HepG2 (cell line): Measurements from ENCODE around the gene INTS3. TPM values are rescaled to one million over a fixed set of nuclear protein-coding genes. Genes with fewer than 3 reads are reported as not detected.

ENCODE experiments used
- AGO1 ChIP-seq: fragments of 200-400 bp; formaldehyde crosslinking; IDR thresholded peaks from 2 replicates; pipeline ENCODE4 v1.6.1; 2017; ENCODE audit warnings: mild to moderate bottlenecking, low read depth, low read length, moderate library complexity; ENCODE audit not compliant: poor library complexity, severe bottlenecking
- BCLAF1 ChIP-seq: fragments of 450-650 bp; IDR thresholded peaks from 2 replicates; pipeline ENCODE4 v1.6.1; 2017; ENCODE audit warnings: mild to moderate bottlenecking
- ELF4 ChIP-seq: sonication (generic); formaldehyde crosslinking; IDR thresholded peaks from 2 replicates; pipeline ENCODE4 v1.5.0; 2020; ENCODE audit warnings: missing genetic modification reagents, mild to moderate bottlenecking, moderate library complexity, borderline replicate concordance
- FOSL1 ChIP-seq: sonication (generic); formaldehyde crosslinking; IDR thresholded peaks from 2 replicates; pipeline ENCODE4 v1.9.0; 2021; ENCODE audit warnings: missing genetic modification reagents, borderline replicate concordance
- MAF1 ChIP-seq: sonication (generic); formaldehyde crosslinking; IDR thresholded peaks from 2 replicates; pipeline ENCODE4 v1.5.0; 2020; ENCODE audit warnings: missing genetic modification reagents, borderline replicate concordance
- PCBP2 ChIP-seq: fragments of 200-400 bp; formaldehyde crosslinking; optimal IDR thresholded peaks from 2 replicates; pipeline ENCODE3; 2018; ENCODE audit warnings: low read length, low read depth; ENCODE audit not compliant: poor library complexity, severe bottlenecking
- PPARG ChIP-seq: conservative IDR thresholded peaks from 2 replicates; pipeline ENCODE4 v1.6.1; 2016; ENCODE audit warnings: missing biosample characterization, missing genetic modification reagents
- REXO4 ChIP-seq: sonication (generic); formaldehyde crosslinking; IDR thresholded peaks from 2 replicates; pipeline ENCODE4 v1.8.0; 2022; ENCODE audit warnings: missing genetic modification reagents, mild to moderate bottlenecking, borderline replicate concordance
- SP4 ChIP-seq: sonication (generic); formaldehyde crosslinking; IDR thresholded peaks from 2 replicates; pipeline ENCODE4 v1.8.1; 2023; ENCODE audit warnings: mild to moderate bottlenecking, missing genetic modification reagents
- TGIF2 ChIP-seq: IDR thresholded peaks from 2 replicates; pipeline ENCODE4 v1.6.1; 2016; ENCODE audit warnings: control low read depth, missing compliant biosample characterization
- UBTF ChIP-seq: sonication (generic); formaldehyde crosslinking; IDR thresholded peaks from 2 replicates; pipeline ENCODE4 v1.4.0; 2020; ENCODE audit warnings: mild to moderate bottlenecking, missing genetic modification reagents
- YEATS4 ChIP-seq: sonication (generic); formaldehyde crosslinking; IDR thresholded peaks from 2 replicates; pipeline ENCODE4 v1.4.0; 2020; ENCODE audit warnings: missing genetic modification reagents, borderline replicate concordance
- ZBTB26 ChIP-seq: IDR thresholded peaks from 2 replicates; pipeline ENCODE4 v1.6.1; 2016; ENCODE audit warnings: missing compliant biosample characterization, missing genetic modification reagents, borderline replicate concordance
- ZC3H4 ChIP-seq: sonication (generic); formaldehyde crosslinking; IDR thresholded peaks from 2 replicates; pipeline ENCODE4 v1.4.0; 2020; ENCODE audit warnings: missing genetic modification reagents, borderline replicate concordance
- ZMAT5 ChIP-seq: sonication (generic); formaldehyde crosslinking; IDR thresholded peaks from 2 replicates; pipeline ENCODE4 v1.5.0; 2020; ENCODE audit warnings: mild to moderate bottlenecking, low read depth, missing genetic modification reagents, borderline replicate concordance
- ZNF382 ChIP-seq: sonication (generic); formaldehyde crosslinking; IDR thresholded peaks from 2 replicates; pipeline ENCODE4 v1.5.0; 2020; ENCODE audit warnings: missing genetic modification reagents, mild to moderate bottlenecking, borderline replicate concordance
- ZNF576 ChIP-seq: sonication (generic); formaldehyde crosslinking; IDR thresholded peaks from 2 replicates; pipeline ENCODE4 v1.4.0; 2020; ENCODE audit warnings: mild to moderate bottlenecking, missing genetic modification reagents
- ZNF713 ChIP-seq: sonication (generic); formaldehyde crosslinking; IDR thresholded peaks from 2 replicates; pipeline ENCODE4 v1.4.0; 2020; ENCODE audit warnings: mild to moderate bottlenecking, missing genetic modification reagents
- ZNF83 ChIP-seq: sonication (generic); formaldehyde crosslinking; IDR thresholded peaks from 2 replicates; pipeline ENCODE4 v1.4.0; 2020; ENCODE audit warnings: missing genetic modification reagents, mild to moderate bottlenecking, borderline replicate concordance
- polyA plus RNA-seq, 8 experiments: library from polyadenylated mRNA; depleted of rRNA in 3 of 8; stranded (reverse) in 7 of 8; unstranded in 1 of 8; fragments of >200 nt; fragmentation: Illumina TruSeq in 4 of 8; extraction: Trizol in 4 of 8; gene quantifications; 2 replicates each; pipeline versions ENCODE4 v1.2.1 to v1.2.3, GENCODE V29; 2011 to 2016; ENCODE audit warnings: low read depth in 4 of 8, missing spikeins in 1 of 8, mixed read lengths in 1 of 8; ENCODE audit not compliant: insufficient read depth in 1 of 8
- total RNA-seq, 5 experiments: library from RNA; depleted of rRNA; stranded (reverse); fragments of >200 nt; fragmentation: Illumina TruSeq; extraction: Trizol; gene quantifications; 2 replicates each; pipeline ENCODE4 v1.2.3, GENCODE V29; 2016; ENCODE audit warnings: low read depth in 1 of 5

Gene INTS3
- total and polyA plus RNA-seq, 2 of the 13 experiments (the other 11 are each of a cell fraction or from before 2014, with no cell fraction given): 17.2 to 27.2 TPM

GRCh38 chr1:153728305-153729066 lies 636 bp downstream of the INTS3 start (continued):
- TF ChIP-seq AGO1: no peak
- peak; percentile 76; the same call in 1 of the 2 replicates for TF ChIP-seq ZC3H4
- peak; percentile 67; the same call in 1 of the 2 replicates for TF ChIP-seq YEATS4 (CRISPR knock-in tag)
- TF ChIP-seq ELF4 (CRISPR knock-in tag): no peak
- peak; percentile 34; the same call in 1 of the 2 replicates for TF ChIP-seq UBTF (CRISPR knock-in tag)
- TF ChIP-seq MAF1 (CRISPR knock-in tag): no peak
- no peak for TF ChIP-seq ZNF83
- TF ChIP-seq ZMAT5 (CRISPR knock-in tag): no peak
- 0 out of 2 replicates have a peak, but pooled peaks have one; percentile 26 for TF ChIP-seq TGIF2 (CRISPR knock-in tag)
- no peak for TF ChIP-seq BCLAF1
- no peak for TF ChIP-seq SP4 (CRISPR knock-in tag)
- no peak for TF ChIP-seq FOSL1 (CRISPR knock-in tag)
- TF ChIP-seq PCBP2: peak; percentile 74
- no peak for TF ChIP-seq REXO4 (CRISPR knock-in tag)
- no peak for TF ChIP-seq ZNF382 (CRISPR knock-in tag)
- TF ChIP-seq ZBTB26: 0 out of 2 replicates have a peak, but pooled peaks have one; percentile 28
- TF ChIP-seq ZNF713: peak; percentile 55; the same call in 1 of the 2 replicates
- no peak for TF ChIP-seq ZNF576
- TF ChIP-seq PPARG (CRISPR knock-in tag): no peak
